Prostate gland (tissue), 2 donors: ENCODE data around the gene GPR107.

Experiments
- POLR2A ChIP-seq: fragments of 450-650 bp; IDR thresholded peaks from one replicate; pipeline ENCODE4 v1.6.1; 2016; ENCODE audit warnings: antibody characterized with exemption, mild to moderate bottlenecking
- POLR2AphosphoS5 ChIP-seq: sonication (generic); formaldehyde crosslinking; IDR thresholded peaks from one replicate; pipeline ENCODE4 v1.6.1; 2017; ENCODE audit warnings: antibody characterized with exemption
- TF ChIP-seq, protein P1 (sequence below), 4 experiments: fragments of 200-600 bp in 2 of 4; fragments of 450-650 bp in 2 of 4; sonication (generic) in 2 of 4; IDR thresholded peaks; 1 replicate in 3 of 4; 2 replicates in 1 of 4; pipeline ENCODE4 v1.5.1; 2016 to 2019; ENCODE audit warnings: antibody characterized with exemption in 4 of 4, mild to moderate bottlenecking in 2 of 4, moderate library complexity in 2 of 4

GRCh38 chr9:130095872-130096271 is 42.2 kb downstream of the GPR107 start:
- no peak for TF ChIP-seq POLR2A
- TF ChIP-seq, protein P1, sequence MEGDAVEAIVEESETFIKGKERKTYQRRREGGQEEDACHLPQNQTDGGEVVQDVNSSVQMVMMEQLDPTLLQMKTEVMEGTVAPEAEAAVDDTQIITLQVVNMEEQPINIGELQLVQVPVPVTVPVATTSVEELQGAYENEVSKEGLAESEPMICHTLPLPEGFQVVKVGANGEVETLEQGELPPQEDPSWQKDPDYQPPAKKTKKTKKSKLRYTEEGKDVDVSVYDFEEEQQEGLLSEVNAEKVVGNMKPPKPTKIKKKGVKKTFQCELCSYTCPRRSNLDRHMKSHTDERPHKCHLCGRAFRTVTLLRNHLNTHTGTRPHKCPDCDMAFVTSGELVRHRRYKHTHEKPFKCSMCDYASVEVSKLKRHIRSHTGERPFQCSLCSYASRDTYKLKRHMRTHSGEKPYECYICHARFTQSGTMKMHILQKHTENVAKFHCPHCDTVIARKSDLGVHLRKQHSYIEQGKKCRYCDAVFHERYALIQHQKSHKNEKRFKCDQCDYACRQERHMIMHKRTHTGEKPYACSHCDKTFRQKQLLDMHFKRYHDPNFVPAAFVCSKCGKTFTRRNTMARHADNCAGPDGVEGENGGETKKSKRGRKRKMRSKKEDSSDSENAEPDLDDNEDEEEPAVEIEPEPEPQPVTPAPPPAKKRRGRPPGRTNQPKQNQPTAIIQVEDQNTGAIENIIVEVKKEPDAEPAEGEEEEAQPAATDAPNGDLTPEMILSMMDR (IDR thresholded peaks at IDR 0.05), result no peak
- no peak for TF ChIP-seq POLR2AphosphoS5
